NCI-H82 treated with DMSO at 0.1 percent for 48 hours (cell line): ENCODE measurements around the gene ANKRD2.
A peak's percentile ranks its signal among the peaks of the same experiment; 100 is the strongest.
"Not testable (repeated sequence)": the region's sequence is repeated elsewhere in the genome, so short reads cannot be mapped to it uniquely, and the experiment has no call there.

Experiments used
- DNase-seq: peaks from one replicate; lab custom pipeline; 2025; ENCODE audit not compliant: unreplicated experiment; lab: John Stamatoyannopoulos, UW

Gene ANKRD2, protein sequence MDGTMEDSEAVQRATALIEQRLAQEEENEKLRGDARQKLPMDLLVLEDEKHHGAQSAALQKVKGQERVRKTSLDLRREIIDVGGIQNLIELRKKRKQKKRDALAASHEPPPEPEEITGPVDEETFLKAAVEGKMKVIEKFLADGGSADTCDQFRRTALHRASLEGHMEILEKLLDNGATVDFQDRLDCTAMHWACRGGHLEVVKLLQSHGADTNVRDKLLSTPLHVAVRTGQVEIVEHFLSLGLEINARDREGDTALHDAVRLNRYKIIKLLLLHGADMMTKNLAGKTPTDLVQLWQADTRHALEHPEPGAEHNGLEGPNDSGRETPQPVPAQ

GRCh38 chr10:97572214-97572989 lies at the start of gene ANKRD2:
ANKRD2 (plus strand) TSS chr10:97572779; CDS start chr10:97572789, 10 bp downstream.
- no peak for DNase-seq

DNA sequence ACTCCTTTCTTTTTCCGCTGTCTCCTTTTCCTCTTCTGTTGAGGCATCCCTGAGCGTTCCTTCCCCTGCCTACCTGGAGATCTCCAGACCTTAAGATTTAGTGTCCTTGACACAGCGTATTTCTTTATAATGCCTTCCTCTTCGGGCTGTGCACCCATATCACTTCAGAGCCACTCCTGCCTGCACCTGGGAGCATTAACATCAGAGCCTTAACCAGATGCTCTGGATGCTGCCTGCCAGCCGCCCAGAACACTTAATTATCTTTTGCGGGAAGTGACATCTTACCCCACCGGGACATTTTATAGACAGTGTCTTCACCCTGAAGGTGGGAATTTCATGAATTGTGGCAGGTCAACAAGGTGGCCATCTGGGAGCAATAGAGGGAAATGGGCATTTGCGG lies 49.6 kb upstream of the ANKRD2 start:
- no peak for DNase-seq

DNA sequence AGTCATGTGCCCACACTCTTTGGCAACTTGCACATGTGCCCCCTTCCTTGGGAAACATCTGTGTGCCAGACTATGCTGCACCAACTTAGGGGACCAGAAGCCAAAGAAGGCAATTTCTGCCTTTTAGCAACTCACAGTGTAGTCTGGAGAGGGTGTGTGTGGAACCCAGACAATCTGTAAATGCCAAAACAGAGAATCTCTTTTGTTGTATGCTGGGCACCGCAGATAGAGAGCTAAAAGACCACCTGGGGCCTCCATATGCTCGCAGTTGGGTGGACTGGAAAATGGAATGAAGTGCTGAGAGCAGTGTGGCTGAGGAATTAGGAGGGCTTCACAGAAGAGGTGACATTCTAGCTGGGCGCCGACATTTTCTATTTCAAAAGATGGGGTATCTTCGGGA lies 47.5 kb upstream of the ANKRD2 start:
- no peak for DNase-seq

GRCh38 chr10:97525683-97526110 lies 46.9 kb upstream of the ANKRD2 start:
- DNase-seq: no peak

DNA sequence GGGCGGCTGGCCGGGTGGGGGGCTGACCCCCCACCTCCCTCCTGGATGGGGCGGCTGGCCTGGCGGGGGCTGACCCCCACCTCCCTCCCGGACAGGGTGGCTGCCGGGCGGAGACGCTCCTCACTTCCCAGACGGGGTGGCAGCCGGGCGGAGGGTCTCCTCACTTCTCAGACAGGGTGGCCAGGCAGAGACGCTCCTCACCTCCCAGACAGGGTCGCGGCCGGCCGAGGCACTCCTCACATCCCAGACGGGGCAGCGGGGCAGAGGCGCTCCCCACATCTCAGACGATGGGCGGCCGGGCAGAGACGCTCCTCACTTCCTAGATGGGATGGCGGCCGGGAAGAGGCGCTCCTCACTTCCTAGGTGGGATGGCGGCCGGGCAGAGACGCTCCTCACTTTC lies 43.7 kb upstream of the ANKRD2 start:
- DNase-seq: not testable (repeated sequence)

- no peak for DNase-seq
Measured at GRCh38 chr10:97529685-97530465, 42.7 kb upstream of the ANKRD2 start.

DNA sequence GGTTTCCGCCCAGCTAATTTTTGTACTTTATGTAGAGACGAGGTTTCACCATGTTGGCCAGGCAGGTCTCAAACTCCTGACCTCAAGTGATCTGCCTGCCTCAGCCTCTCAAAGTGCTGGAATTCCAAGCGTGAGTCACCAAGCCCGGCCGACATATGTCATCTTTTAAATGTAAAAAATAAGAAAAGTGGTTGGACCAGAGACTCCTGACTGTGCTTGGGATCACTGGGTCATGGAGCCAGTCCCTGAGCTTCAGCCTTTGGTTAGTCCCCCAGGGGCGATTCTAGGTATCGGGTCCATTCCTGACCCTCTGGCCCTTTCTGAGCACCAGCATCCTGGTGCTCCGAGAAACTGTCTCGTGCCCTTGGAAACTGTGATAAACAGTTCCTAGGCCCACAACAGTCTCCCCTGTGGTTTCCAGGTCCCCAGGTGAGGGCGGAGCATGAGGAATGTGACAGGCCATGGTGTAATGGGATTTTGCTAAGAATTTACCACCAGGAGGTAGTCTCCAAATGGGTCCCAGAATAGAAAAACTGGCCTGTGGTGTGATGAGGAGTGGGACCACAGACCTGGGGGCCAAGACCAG lies 41.1 kb upstream of the ANKRD2 start:
- DNase-seq: no peak

GRCh38 chr10:97532935-97533671 lies 39.5 kb upstream of the ANKRD2 start:
- DNase-seq: no peak

- DNase-seq: no peak
Measured at GRCh38 chr10:97533888-97534287, 38.7 kb upstream of the ANKRD2 start.

DNA sequence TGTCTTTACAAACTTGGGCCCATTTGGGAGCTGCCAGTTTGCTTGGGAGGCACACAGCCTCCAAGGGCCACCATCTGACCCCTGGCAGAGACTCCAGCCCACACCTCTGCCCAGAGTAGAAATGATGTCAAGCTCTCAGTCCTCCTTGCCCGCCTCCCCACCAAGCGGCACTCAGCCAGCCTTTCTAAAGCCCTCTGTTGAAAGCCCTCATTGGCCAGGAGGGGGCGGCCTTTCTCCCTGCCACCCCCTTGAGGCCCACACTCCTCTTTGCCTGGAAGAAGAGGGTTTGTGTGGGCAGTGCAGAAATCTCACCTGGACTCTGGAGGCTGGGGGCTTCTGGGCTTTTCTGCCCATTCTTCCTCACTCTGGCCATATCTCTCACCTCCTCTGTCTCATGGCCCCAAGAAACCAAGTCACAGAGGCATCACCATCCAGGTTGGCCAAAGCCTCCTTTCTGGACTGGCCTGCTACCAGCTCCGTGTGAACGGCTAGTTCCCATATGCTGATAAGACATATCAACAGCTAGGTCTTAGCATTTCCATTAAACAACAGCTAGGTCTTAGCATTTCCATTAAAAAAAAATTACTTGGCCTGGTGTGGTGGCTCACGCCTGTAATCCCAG lies 37.7 kb upstream of the ANKRD2 start:
- no peak for DNase-seq

DNA sequence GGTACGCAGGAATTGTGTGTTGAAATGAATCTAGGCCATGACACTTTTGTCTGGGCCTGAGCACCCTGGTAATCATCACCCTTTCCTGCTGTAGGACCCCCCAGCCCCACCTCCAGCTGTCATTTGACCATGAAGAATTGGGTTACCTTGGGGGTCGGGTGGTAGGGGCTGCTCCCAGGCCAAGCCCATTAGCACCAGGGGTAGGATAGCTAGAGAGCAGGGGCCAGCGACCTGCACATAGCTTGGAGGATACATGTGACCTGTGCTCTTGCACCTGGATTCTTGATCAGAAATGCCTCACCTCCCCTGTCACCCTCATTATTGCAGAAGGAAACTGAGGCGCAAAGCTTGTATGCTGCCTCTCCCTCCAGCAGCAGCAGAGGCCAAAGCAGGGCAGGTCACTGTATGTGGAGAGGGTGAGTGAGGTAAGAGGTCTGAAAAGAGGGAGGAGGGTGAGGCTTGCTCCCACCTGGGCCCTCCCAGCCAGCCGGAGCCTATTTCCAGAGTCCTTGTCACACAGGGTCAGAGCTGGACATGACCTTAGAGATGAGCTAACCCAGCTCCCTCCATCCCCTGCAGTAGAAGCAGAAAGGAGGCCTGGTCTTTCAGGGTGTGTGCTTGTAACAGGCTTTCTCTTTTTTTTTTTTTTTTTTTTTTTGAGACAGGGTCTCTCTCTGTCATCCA lies 35.3 kb upstream of the ANKRD2 start:
- no peak for DNase-seq

DNA sequence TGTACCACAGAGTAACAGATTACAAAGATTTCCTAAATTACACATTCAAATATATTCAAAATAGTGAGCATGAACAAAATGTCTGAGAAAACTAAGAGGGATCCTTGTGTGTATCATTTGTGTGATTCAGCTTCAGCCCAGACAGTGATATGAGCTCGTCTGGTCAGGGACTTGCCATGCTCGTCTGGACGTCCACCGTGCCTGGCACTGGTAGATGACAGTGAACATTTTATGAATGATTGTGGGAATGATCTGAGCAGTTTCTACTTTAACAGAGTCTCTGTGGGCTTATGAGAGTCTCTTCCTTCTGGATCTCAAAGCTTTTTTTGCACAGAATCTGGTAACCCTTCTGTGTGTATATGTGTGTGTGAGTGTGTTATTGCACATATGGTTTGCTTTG lies 34.2 kb upstream of the ANKRD2 start:
- no peak for DNase-seq

DNA sequence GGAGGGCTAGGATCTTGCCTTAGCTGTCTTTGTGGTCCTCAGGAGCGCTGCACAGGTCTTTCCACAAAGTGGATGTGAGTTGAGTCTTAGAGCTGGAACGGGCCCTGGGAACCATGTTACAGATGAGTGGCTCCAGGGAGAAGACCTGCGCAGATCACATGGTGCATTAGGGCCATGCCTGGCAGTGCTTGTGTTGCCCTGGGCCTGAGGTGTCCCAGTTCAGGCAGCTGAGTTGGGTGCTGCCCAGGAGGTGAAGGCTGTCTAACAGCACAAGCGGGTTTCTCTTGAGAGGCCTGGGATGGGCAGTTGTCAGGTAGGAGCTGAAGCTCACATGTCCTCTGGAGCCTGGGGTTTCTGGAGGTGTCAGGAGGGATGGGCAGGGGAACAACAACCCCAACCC lies 33.7 kb upstream of the ANKRD2 start:
- no peak for DNase-seq

- no peak for DNase-seq
Measured at GRCh38 chr10:97539523-97540200, 32.9 kb upstream of the ANKRD2 start.

DNA sequence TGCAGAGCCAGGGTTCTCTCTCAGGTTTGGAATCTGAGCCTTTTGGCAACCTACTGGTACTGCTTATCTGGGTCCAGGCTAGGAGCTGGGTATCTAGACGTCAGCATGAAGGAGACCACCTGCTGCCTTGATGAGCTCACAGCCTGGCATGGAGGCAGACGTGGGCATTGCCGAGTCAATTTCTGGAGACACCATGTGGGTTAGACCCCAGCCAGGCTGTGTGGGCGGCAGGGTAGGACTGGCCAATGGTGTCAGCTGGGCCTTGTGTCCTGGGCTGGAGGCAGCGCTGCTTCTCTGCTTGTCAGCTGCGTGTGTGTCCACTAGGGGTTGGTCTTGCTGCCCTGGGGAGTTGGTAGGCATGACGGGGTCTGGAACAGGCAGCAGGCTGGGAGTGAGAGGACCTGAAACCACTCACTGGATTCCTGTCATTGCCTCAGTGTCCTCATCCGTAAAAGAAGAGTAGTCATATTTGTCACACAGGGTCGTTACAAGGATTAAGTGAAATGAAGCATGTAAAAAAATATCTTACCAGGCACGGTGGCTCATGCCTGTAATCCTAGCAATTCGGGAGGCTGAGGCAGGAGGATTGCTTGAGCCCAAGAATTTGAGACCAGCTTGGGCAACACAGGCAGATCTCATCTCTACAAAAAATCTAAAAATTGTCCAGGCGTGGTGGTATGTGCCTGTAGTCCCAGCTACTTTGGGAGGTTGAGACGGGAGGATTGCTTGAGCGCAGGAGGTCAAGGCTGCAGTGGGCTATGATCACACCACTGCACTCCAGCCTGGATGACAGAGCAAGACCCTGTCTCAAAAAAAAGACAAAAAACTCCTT lies 31.7 kb upstream of the ANKRD2 start:
- DNase-seq: no peak

GRCh38 chr10:97542169-97543024 lies 30.2 kb upstream of the ANKRD2 start:
- DNase-seq: peak; percentile 18

DNA sequence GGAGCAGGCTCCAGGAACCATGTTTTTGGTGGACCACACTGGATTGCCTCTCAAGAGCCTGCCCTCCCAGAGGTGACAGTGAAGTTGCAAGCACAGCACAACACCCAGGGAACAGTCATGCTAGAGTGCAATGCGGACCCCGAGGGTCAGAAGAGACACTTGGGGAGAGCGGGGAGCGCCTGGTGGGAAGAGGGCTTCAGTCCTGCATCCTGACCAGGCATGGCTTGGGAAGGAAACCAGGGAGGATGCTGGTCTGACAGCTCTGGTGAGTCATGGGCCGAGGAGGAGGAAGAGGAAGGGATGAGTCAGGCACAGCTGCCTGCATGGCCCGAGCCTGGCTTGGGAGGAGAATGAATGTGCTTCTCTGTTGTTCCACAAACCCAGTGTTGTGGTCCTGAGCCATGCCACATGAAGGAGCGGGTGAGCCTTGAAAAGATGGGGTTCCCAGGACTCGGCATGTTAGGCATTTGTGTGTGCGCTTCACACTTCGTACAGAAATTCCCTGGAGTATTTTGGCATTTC lies 29.5 kb upstream of the ANKRD2 start:
- DNase-seq: no peak
